Body of pancreas (tissue), 4 donors: Measurements from ENCODE around the gene CCN5.
"Not testable (repeated sequence)": the region's sequence is repeated elsewhere in the genome, so short reads cannot be mapped to it uniquely, and the experiment has no call there.

ENCODE experiments used
- POLR2A ChIP-seq, 3 donors: fragments of 450-650 bp; IDR thresholded peaks; one replicate each; pipeline ENCODE4 v1.6.1; 2016; ENCODE audit warnings: antibody characterized with exemption in 3 of 3, mild to moderate bottlenecking in 2 of 3
- TF ChIP-seq, protein P1 (sequence below), 7 experiments: fragments of 450-650 bp in 4 of 7; fragments of 200-600 bp in 3 of 7; sonication (generic) in 3 of 7; IDR thresholded peaks; one replicate each; pipeline ENCODE4 v1.5.1; 2016 to 2019; ENCODE audit warnings: antibody characterized with exemption in 7 of 7

DNA sequence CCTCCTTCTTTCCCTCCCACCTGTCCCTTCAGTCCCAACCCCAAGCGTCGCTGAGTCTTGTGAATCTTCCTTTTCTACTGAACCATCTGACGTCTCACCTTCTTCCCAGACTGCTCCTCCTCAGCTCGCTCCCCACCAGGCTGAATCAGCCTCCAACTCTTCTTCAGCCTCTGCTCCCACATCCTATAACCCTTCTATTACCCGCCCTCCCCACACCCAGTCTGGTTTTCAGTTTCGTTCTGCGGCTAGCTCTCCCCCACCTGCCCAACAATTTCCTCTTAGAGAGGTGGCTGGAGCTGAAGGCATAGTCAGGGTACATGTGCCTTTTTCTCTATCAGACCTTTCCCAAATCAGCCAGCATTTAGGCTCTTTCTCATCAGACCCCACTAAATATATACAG lies 43.6 kb upstream of the CCN5 start:
- not testable (repeated sequence) for TF ChIP-seq POLR2A (IDR thresholded peaks at IDR 0.05)
- TF ChIP-seq, protein P1, sequence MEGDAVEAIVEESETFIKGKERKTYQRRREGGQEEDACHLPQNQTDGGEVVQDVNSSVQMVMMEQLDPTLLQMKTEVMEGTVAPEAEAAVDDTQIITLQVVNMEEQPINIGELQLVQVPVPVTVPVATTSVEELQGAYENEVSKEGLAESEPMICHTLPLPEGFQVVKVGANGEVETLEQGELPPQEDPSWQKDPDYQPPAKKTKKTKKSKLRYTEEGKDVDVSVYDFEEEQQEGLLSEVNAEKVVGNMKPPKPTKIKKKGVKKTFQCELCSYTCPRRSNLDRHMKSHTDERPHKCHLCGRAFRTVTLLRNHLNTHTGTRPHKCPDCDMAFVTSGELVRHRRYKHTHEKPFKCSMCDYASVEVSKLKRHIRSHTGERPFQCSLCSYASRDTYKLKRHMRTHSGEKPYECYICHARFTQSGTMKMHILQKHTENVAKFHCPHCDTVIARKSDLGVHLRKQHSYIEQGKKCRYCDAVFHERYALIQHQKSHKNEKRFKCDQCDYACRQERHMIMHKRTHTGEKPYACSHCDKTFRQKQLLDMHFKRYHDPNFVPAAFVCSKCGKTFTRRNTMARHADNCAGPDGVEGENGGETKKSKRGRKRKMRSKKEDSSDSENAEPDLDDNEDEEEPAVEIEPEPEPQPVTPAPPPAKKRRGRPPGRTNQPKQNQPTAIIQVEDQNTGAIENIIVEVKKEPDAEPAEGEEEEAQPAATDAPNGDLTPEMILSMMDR (IDR thresholded peaks at IDR 0.05) = not testable (repeated sequence)
